Keratinocyte (primary cell): ENCODE measurements around the gene CNGA1. TPM values are rescaled to one million over a fixed set of nuclear protein-coding genes. Genes with fewer than 3 reads are reported as not detected.

Experiments used
- DNase-seq: peaks from one replicate; pipeline ENCODE4 v3.0.0-alpha.2; 2011; ENCODE audit warnings: low read depth, missing footprints, low spot score
- FAIRE-seq: peaks from 2 replicates; lab custom pipeline; 2011; peaks lifted over from hg19 to GRCh38; lab: Jason Lieb, UNC
- H2AFZ ChIP-seq: 2 replicates; pipeline ENCODE4 v1.6.0; 2012; ENCODE audit warnings: low read length, control low read depth, inconsistent platforms; ENCODE audit not compliant: control insufficient read depth
- H3K27ac ChIP-seq: 2 replicates; pipeline ENCODE4 v1.5.1; 2011; ENCODE audit warnings: low read length; ENCODE audit not compliant: control insufficient read depth, insufficient read depth
- H3K27me3 ChIP-seq: 3 replicates; pipeline ENCODE4 v1.6.0; 2011; ENCODE audit warnings: low read length; ENCODE audit not compliant: control insufficient read depth, insufficient read depth; ENCODE audit errors: extremely low read depth
- H3K36me3 ChIP-seq, 2 experiments: 2 replicates in 1 of 2; 3 replicates in 1 of 2; pipeline ENCODE4 v1.5.1; 2011; ENCODE audit warnings: low read length in 2 of 2, mild to moderate bottlenecking in 1 of 2; ENCODE audit not compliant: control insufficient read depth in 2 of 2, insufficient read depth in 2 of 2; ENCODE audit errors: extremely low read depth in 1 of 2
- H3K4me1 ChIP-seq: 3 replicates; pipeline ENCODE4 v1.5.1; 2011; ENCODE audit warnings: low read length; ENCODE audit not compliant: control insufficient read depth, insufficient read depth; ENCODE audit errors: extremely low read depth
- H3K4me2 ChIP-seq: 3 replicates; pipeline ENCODE4 v1.6.0; 2011; ENCODE audit warnings: low read depth, low read length; ENCODE audit not compliant: control insufficient read depth, insufficient read depth; ENCODE audit errors: extremely low read depth
- H3K4me3 ChIP-seq, 3 experiments: fragments of 200-600 bp in 1 of 3; sonication (generic) in 1 of 3; 2 replicates in 2 of 3; 3 replicates in 1 of 3; pipeline ENCODE4 v1.5.1; 2011 to 2016; ENCODE audit warnings: low read length in 3 of 3, mild to moderate bottlenecking in 3 of 3, control low read depth in 2 of 3, inconsistent platforms in 1 of 3, low read depth in 1 of 3, mixed read lengths in 1 of 3, mixed run types in 1 of 3, moderate library complexity in 1 of 3; ENCODE audit not compliant: control insufficient read depth in 2 of 3, insufficient read depth in 2 of 3; ENCODE audit errors: extremely low read depth in 1 of 3
- H3K79me2 ChIP-seq: 2 replicates; pipeline ENCODE4 v1.6.0; 2012; ENCODE audit warnings: low read length; ENCODE audit not compliant: control insufficient read depth, insufficient read depth
- H3K9ac ChIP-seq: 3 replicates; pipeline ENCODE4 v1.6.0; 2011; ENCODE audit warnings: low read length; ENCODE audit not compliant: control insufficient read depth, insufficient read depth; ENCODE audit errors: extremely low read depth
- H3K9me1 ChIP-seq: 3 replicates; pipeline ENCODE4 v1.6.0; 2011; ENCODE audit warnings: low read length; ENCODE audit not compliant: control insufficient read depth, insufficient read depth; ENCODE audit errors: extremely low read depth
- H3K9me3 ChIP-seq: 2 replicates; pipeline ENCODE4 v1.5.1; 2012; ENCODE audit warnings: low read depth, low read length; ENCODE audit not compliant: control insufficient read depth
- H4K20me1 ChIP-seq: 3 replicates; pipeline ENCODE4 v1.6.0; 2011; ENCODE audit warnings: low read length; ENCODE audit not compliant: control insufficient read depth, insufficient read depth; ENCODE audit errors: extremely low read depth
- EZH2 ChIP-seq: IDR thresholded peaks from one replicate; pipeline ENCODE4 v1.6.1; 2012; ENCODE audit warnings: inconsistent platforms, mild to moderate bottlenecking, low read length, moderate library complexity
- dilution Hi-C: fragments of 300-500 bp; cut with MboI; formaldehyde crosslinking; loops from one replicate; pipeline ENCODE4 v1.7.0; 2020; ENCODE audit warnings: low sequenced_read_pairs; ENCODE audit not compliant: extremely low pct_ligation_motif_present
- polyA plus RNA-seq, 5 experiments: library from polyadenylated mRNA; depleted of rRNA in 3 of 5; stranded (reverse) in 3 of 5; stranded (forward) in 1 of 5; unstranded in 1 of 5; fragments of >200 nt; gene quantifications; 1 replicate in 1 of 5; 2 replicates in 3 of 5; 3 replicates in 1 of 5; pipeline versions ENCODE4 v1.2.1 to v1.2.3, GENCODE V29; 2011 to 2012; ENCODE audit warnings: missing spikeins in 2 of 5, low read depth in 1 of 5, low replicate concordance in 1 of 5
- TF ChIP-seq, protein P1 (sequence below), 3 experiments: IDR thresholded peaks in 1 of 3; conservative IDR thresholded peaks in 1 of 3; optimal IDR thresholded peaks in 1 of 3; 2 replicates in 2 of 3; 3 replicates in 1 of 3; pipeline versions ENCODE3 to v1.5.1; 2011; ENCODE audit warnings: low read length in 3 of 3, mild to moderate bottlenecking in 3 of 3, moderate library complexity in 2 of 3, control low read depth in 1 of 3, inconsistent platforms in 1 of 3; ENCODE audit not compliant: insufficient read depth in 2 of 3; ENCODE audit errors: extremely low read depth in 1 of 3

CNGA1 gene
- polyA plus RNA-seq, 1 donor (not counting 4 experiments of a cell fraction or from before 2014, with no cell fraction given): 0.58 TPM

DNA sequence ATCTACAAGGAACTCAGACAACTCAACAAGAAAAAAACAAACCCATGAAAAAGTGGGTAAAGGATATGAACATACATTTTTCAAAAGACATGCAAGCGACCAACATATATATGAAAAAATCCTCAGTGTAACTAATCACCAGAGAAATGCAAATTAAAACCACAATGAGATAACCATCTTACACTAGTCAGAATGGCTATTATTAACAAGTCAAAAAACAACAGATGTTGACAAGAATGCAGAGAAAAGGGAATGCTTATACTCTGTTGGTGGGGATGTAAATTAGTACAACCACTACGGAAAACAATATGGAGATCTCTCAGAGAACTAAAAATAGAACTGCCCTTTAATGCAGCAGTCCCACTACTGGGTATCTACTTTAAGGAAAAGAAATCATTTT lies 12.2 kb upstream of the CNGA1 start:
- TF ChIP-seq, protein P1, sequence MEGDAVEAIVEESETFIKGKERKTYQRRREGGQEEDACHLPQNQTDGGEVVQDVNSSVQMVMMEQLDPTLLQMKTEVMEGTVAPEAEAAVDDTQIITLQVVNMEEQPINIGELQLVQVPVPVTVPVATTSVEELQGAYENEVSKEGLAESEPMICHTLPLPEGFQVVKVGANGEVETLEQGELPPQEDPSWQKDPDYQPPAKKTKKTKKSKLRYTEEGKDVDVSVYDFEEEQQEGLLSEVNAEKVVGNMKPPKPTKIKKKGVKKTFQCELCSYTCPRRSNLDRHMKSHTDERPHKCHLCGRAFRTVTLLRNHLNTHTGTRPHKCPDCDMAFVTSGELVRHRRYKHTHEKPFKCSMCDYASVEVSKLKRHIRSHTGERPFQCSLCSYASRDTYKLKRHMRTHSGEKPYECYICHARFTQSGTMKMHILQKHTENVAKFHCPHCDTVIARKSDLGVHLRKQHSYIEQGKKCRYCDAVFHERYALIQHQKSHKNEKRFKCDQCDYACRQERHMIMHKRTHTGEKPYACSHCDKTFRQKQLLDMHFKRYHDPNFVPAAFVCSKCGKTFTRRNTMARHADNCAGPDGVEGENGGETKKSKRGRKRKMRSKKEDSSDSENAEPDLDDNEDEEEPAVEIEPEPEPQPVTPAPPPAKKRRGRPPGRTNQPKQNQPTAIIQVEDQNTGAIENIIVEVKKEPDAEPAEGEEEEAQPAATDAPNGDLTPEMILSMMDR (optimal IDR thresholded peaks at IDR 0.05 in 1 of 3, IDR thresholded peaks at IDR 0.05 in 1 of 3, conservative IDR thresholded peaks at IDR 0.05 in 1 of 3; ENCODE audit: extremely low read depth in 1 of 3, insufficient read depth in 2 of 3, low read length in 3 of 3): no peak
- no peak for TF ChIP-seq EZH2
- dilution Hi-C loops: no loop called here
- no peak overlapping the region for H3K9ac ChIP-seq

DNA sequence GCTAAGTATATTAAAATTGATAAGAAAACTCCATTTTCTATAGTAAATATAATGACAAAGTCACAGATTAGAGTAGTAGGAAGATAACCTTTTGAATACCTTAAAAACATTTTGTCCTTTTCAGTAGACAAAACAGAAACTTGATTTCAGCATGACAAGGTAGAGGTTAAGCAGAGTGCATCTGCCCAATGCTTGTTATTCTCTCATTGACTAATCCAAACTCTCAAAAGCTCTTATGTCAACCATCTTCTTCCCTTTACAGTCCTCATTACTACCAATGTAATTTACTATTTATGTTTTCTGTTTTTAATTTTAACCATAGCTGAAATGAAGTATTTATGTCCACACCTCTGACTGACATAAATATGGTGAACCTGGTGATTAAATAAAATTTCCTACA lies 11.2 kb upstream of the CNGA1 start:
- Histone ChIP-seq H3K4me3 (no peak overlapping the region), H3K4me2 (no peak overlapping the region), H3K4me1 (no peaks in the 10 kb centered on the region), H3K27me3 (no peaks in the 10 kb centered on the region), H3K79me2 (peaks cover 2% of the 10 kb centered on the region), H3K9me3 (no peaks in the 10 kb centered on the region), H3K27ac (no peak overlapping the region), H3K36me3 (peaks cover 6 to 7% of the 10 kb centered on the region in 2 experiments), H3K9ac (no peak overlapping the region), H3K9me1 (no peaks in the 10 kb centered on the region), H4K20me1 (no peaks in the 10 kb centered on the region), H2AFZ (no peak overlapping the region)
- TF ChIP-seq, protein P1 (optimal IDR thresholded peaks at IDR 0.05 in 1 of 3, IDR thresholded peaks at IDR 0.05 in 1 of 3, conservative IDR thresholded peaks at IDR 0.05 in 1 of 3; ENCODE audit: extremely low read depth in 1 of 3, insufficient read depth in 2 of 3, low read length in 3 of 3): no peak
- no peak for TF ChIP-seq EZH2
- dilution Hi-C loops: no loop called here
- FAIRE-seq: no peak
- no peak for DNase-seq

More for the DNA sequence above, 12.2 kb upstream of the CNGA1 start:
- H4K20me1 ChIP-seq: no peaks in the 10 kb centered on the region
- no peak overlapping the region for H3K4me2 ChIP-seq
- DNase-seq (no peak), FAIRE-seq (no peak)
- no peaks in the 10 kb centered on the region for H3K79me2 ChIP-seq
- no peak overlapping the region for H3K27ac ChIP-seq
- H3K4me1 ChIP-seq: no peaks in the 10 kb centered on the region
- no peak overlapping the region for H3K4me3 ChIP-seq
- peaks cover 5 to 6% of the 10 kb centered on the region in 2 experiments for H3K36me3 ChIP-seq
- no peaks in the 10 kb centered on the region for H3K9me3 ChIP-seq
- no peak overlapping the region for H2AFZ ChIP-seq
- H3K27me3 ChIP-seq: no peaks in the 10 kb centered on the region
- H3K9me1 ChIP-seq: no peaks in the 10 kb centered on the region
